WTC11 (cell line): ENCODE measurements around the gene HHEX. TPM values are rescaled to one million over a fixed set of nuclear protein-coding genes. Genes with fewer than 3 reads are reported as not detected.

Experiments
- ATAC-seq: fragments of 200-7000 bp; cut with Tn5 transposase; 2 replicates; pipeline ENCODE4 v1.10.0; 2021; ENCODE audit warnings: mild to moderate bottlenecking, moderate library complexity
- CTCF ChIA-PET: fragments of 300-600 bp; sonication (Branson Sonifier 250); formaldehyde crosslinking; loops from one replicate; lab custom pipeline; 2021; ENCODE audit warnings: antibody characterized with exemption; lab: Charles Lee
- POLR2A ChIA-PET: fragments of 350-600 bp; sonication (Branson Sonifier 250); formaldehyde crosslinking; loops from one replicate; lab custom pipeline; 2021; ENCODE audit warnings: antibody characterized with exemption; lab: Charles Lee
- DNase-seq: peaks from one replicate; pipeline ENCODE4 v3.0.0; 2021; ENCODE audit warnings: low spot score
- H3K27ac Mint-ChIP-seq: 2 replicates; pipeline ENCODE4 v1.8.0; 2021; ENCODE audit warnings: mixed read lengths
- H3K27me3 Mint-ChIP-seq: 2 replicates; pipeline ENCODE4 v1.8.0; 2021; ENCODE audit warnings: low read depth, mild to moderate bottlenecking, moderate library complexity, mixed read lengths
- H3K36me3 Mint-ChIP-seq: 2 replicates; pipeline ENCODE4 v1.8.0; 2021; ENCODE audit warnings: mixed read lengths
- H3K4me1 Mint-ChIP-seq: 2 replicates; pipeline ENCODE4 v1.8.0; 2022; ENCODE audit warnings: mixed read lengths
- H3K4me3 Mint-ChIP-seq: 2 replicates; pipeline ENCODE4 v1.8.0; 2021; ENCODE audit warnings: mild to moderate bottlenecking, moderate library complexity, mixed read lengths
- H3K9me3 Mint-ChIP-seq: 2 replicates; pipeline ENCODE4 v1.8.0; 2021; ENCODE audit warnings: mixed read lengths
- AR ChIP-seq: fragments of 250-450 bp; sonication (Bioruptor Pico); IDR thresholded peaks from 2 replicates; pipeline ENCODE4 v1.9.0; 2021; ENCODE audit warnings: mild to moderate bottlenecking
- ATF1 ChIP-seq: sonication (generic); formaldehyde crosslinking; IDR thresholded peaks from 2 replicates; pipeline ENCODE4 v1.8.1; 2023; ENCODE audit warnings: mild to moderate bottlenecking, moderate library complexity, missing genetic modification reagents
- E2F1 ChIP-seq: sonication (generic); formaldehyde crosslinking; IDR thresholded peaks from 2 replicates; pipeline ENCODE4 v1.8.0; 2022; ENCODE audit warnings: mild to moderate bottlenecking, missing genetic modification reagents
- ESRRA ChIP-seq: sonication (generic); formaldehyde crosslinking; IDR thresholded peaks from 2 replicates; pipeline ENCODE4 v1.8.1; 2022; ENCODE audit warnings: mild to moderate bottlenecking, missing genetic modification reagents, borderline replicate concordance
- FOXJ3 ChIP-seq: sonication (generic); formaldehyde crosslinking; IDR thresholded peaks from 2 replicates; pipeline ENCODE4 v1.9.0; 2021; ENCODE audit warnings: missing genetic modification reagents, mild to moderate bottlenecking, borderline replicate concordance
- GTF2I ChIP-seq: fragments of 250-450 bp; sonication (Bioruptor Pico); conservative IDR thresholded peaks from 2 replicates; pipeline ENCODE4 v1.4.0; 2021; ENCODE audit warnings: mild to moderate bottlenecking
- HMGXB4 ChIP-seq: sonication (generic); formaldehyde crosslinking; IDR thresholded peaks from 2 replicates; pipeline ENCODE4 v1.8.1; 2023; ENCODE audit warnings: mild to moderate bottlenecking, moderate library complexity, missing genetic modification reagents
- MXD4 ChIP-seq: fragments of 250-450 bp; sonication (Bioruptor Pico); IDR thresholded peaks from 2 replicates; pipeline ENCODE4 v1.8.0; 2021; ENCODE audit warnings: mild to moderate bottlenecking, moderate library complexity, borderline replicate concordance
- NFYB ChIP-seq: sonication (generic); formaldehyde crosslinking; conservative IDR thresholded peaks from 2 replicates; pipeline ENCODE4 v1.8.0; 2022; ENCODE audit warnings: low read depth, missing genetic modification reagents
- NR3C1 ChIP-seq: sonication (generic); formaldehyde crosslinking; conservative IDR thresholded peaks from 2 replicates; pipeline ENCODE4 v1.8.1; 2023; ENCODE audit warnings: low read depth, mild to moderate bottlenecking, missing genetic modification reagents
- OVOL2 ChIP-seq: fragments of 250-450 bp; sonication (Bioruptor Pico); IDR thresholded peaks from 2 replicates; pipeline ENCODE4 v1.9.0; 2021; ENCODE audit warnings: mild to moderate bottlenecking, borderline replicate concordance
- PRDM15 ChIP-seq: sonication (generic); formaldehyde crosslinking; IDR thresholded peaks from 2 replicates; pipeline ENCODE4 v1.8.0; 2022; ENCODE audit warnings: missing genetic modification reagents
- SP1 ChIP-seq: sonication (generic); formaldehyde crosslinking; conservative IDR thresholded peaks from 2 replicates; pipeline ENCODE4 v1.8.1; 2022; ENCODE audit warnings: missing genetic modification reagents
- ZBTB43 ChIP-seq: sonication (generic); formaldehyde crosslinking; IDR thresholded peaks from 2 replicates; pipeline ENCODE4 v1.8.1; 2023; ENCODE audit warnings: mild to moderate bottlenecking, missing genetic modification reagents
- ZNF232 ChIP-seq: sonication (generic); formaldehyde crosslinking; IDR thresholded peaks from 2 replicates; pipeline ENCODE4 v1.8.0; 2022; ENCODE audit warnings: mild to moderate bottlenecking, missing genetic modification reagents
- ZNF423 ChIP-seq: fragments of 250-450 bp; sonication (Bioruptor Pico); IDR thresholded peaks from 2 replicates; pipeline ENCODE4 v2.1.2; 2022; ENCODE audit warnings: mild to moderate bottlenecking, moderate library complexity
- ZNF532 ChIP-seq: fragments of 250-450 bp; sonication (Bioruptor Pico); IDR thresholded peaks from 2 replicates; pipeline ENCODE4 v1.9.0; 2021; ENCODE audit warnings: mild to moderate bottlenecking, borderline replicate concordance
- ZSCAN18 ChIP-seq: fragments of 250-450 bp; sonication (Bioruptor Pico); IDR thresholded peaks from 2 replicates; pipeline ENCODE4 v2.1.2; 2022; ENCODE audit warnings: mild to moderate bottlenecking, moderate library complexity
- total RNA-seq: library from RNA; stranded (reverse); gene quantifications from 3 replicates; pipeline ENCODE4 v1.2.3, GENCODE V29; 2021

HHEX gene
- total RNA-seq, 1 experiment from 2014 or later, result 4.5 TPM

- Mint-ChIP-seq H3K4me3 (no peak overlapping the region), H3K4me1 (0 out of 2 replicates have a peak, but pooled peaks cover 2% of the 10 kb centered on the region), H3K9me3 (no peaks in the 10 kb centered on the region), H3K27me3 (no peaks in the 10 kb centered on the region), H3K27ac (no peak overlapping the region), H3K36me3 (peaks cover 52% of the 10 kb centered on the region)
- DNase-seq (no peak), ATAC-seq (no peak)
- TF ChIP-seq NR3C1, result no peak
- no peak for TF ChIP-seq MXD4
- TF ChIP-seq NFYB (CRISPR knock-in tag), result no peak
- TF ChIP-seq HMGXB4 (CRISPR knock-in tag), result no peak
- POLR2A ChIA-PET, result no interaction called here
- CTCF ChIA-PET, result no interaction called here
Observed at GRCh38 chr10:92641492-92641891, 48.3 kb upstream of the HHEX start.

- H3K4me3 Mint-ChIP-seq, result no peak overlapping the region
- no peak for ATAC-seq
- DNase-seq, result no peak
- no peak overlapping the region for H3K27ac Mint-ChIP-seq
- POLR2A ChIA-PET, result no interaction called here
- H3K27me3 Mint-ChIP-seq, result no peaks in the 10 kb centered on the region
- H3K36me3 Mint-ChIP-seq, result peaks cover 59% of the 10 kb centered on the region
- 0 out of 2 replicates have a peak, but pooled peaks cover 2% of the 10 kb centered on the region for H3K4me1 Mint-ChIP-seq
- CTCF ChIA-PET, result interaction anchor here (1.6 kb wide), 1 partner anchor 128 kb away, joined by 7 read pairs; no protein-coding TSS in a partner anchor
- no peaks in the 10 kb centered on the region for H3K9me3 Mint-ChIP-seq
- TF ChIP-seq ZNF423 (CRISPR knock-in tag) (no peak), FOXJ3 (CRISPR knock-in tag) (no peak), AR (CRISPR knock-in tag) (no peak), ESRRA (no peak), MXD4 (no peak), SP1 (no peak), PRDM15 (CRISPR knock-in tag) (no peak), OVOL2 (CRISPR knock-in tag) (no peak), ATF1 (CRISPR knock-in tag) (no peak), ZSCAN18 (CRISPR knock-in tag) (no peak), ZBTB43 (CRISPR knock-in tag) (no peak), ZNF232 (CRISPR knock-in tag) (no peak), E2F1 (CRISPR knock-in tag) (no peak), ZNF532 (CRISPR knock-in tag) (no peak), GTF2I (CRISPR knock-in tag) (no peak)
Observed at GRCh38 chr10:92644921-92645320, 44.8 kb upstream of the HHEX start.
